Spleen (tissue), 7 donors: ENCODE measurements around the gene OR1A1.

Experiments
- POLR2A ChIP-seq, 3 donors: fragments of 450-650 bp; IDR thresholded peaks; one replicate each; pipeline ENCODE4 v1.5.1; 2017; ENCODE audit warnings: antibody characterized with exemption in 3 of 3, mild to moderate bottlenecking in 1 of 3
- POLR2AphosphoS5 ChIP-seq, 3 donors: sonication (generic); formaldehyde crosslinking; IDR thresholded peaks; one replicate each; pipeline ENCODE4 v1.5.1; 2017; ENCODE audit warnings: antibody characterized with exemption in 3 of 3
- TF ChIP-seq, protein P1 (sequence below), 11 experiments: fragments of 200-600 bp in 7 of 11; fragments of 450-650 bp in 4 of 11; sonication (generic) in 4 of 11; IDR thresholded peaks in 8 of 11; conservative IDR thresholded peaks in 3 of 11; 1 replicate in 7 of 11; 2 replicates in 4 of 11; pipeline versions ENCODE4 v1.4.0 to v1.8.0; 2016 to 2021; ENCODE audit warnings: antibody characterized with exemption in 11 of 11, inconsistent platforms in 4 of 11, mild to moderate bottlenecking in 1 of 11
- donor health status: DM: no; HTN: no; CAD: no; lungs with moderate emphysema.
- donor health status: DM: no; HTN: no; CAD: no.
- donor health status: DM: no; HTN: no; CAD: no.

- TF ChIP-seq, protein P1, sequence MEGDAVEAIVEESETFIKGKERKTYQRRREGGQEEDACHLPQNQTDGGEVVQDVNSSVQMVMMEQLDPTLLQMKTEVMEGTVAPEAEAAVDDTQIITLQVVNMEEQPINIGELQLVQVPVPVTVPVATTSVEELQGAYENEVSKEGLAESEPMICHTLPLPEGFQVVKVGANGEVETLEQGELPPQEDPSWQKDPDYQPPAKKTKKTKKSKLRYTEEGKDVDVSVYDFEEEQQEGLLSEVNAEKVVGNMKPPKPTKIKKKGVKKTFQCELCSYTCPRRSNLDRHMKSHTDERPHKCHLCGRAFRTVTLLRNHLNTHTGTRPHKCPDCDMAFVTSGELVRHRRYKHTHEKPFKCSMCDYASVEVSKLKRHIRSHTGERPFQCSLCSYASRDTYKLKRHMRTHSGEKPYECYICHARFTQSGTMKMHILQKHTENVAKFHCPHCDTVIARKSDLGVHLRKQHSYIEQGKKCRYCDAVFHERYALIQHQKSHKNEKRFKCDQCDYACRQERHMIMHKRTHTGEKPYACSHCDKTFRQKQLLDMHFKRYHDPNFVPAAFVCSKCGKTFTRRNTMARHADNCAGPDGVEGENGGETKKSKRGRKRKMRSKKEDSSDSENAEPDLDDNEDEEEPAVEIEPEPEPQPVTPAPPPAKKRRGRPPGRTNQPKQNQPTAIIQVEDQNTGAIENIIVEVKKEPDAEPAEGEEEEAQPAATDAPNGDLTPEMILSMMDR (IDR thresholded peaks at IDR 0.05 in 8 of 11, conservative IDR thresholded peaks at IDR 0.05 in 3 of 11): no peak
- TF ChIP-seq POLR2A (IDR thresholded peaks at IDR 0.05) (no peak), POLR2AphosphoS5 (IDR thresholded peaks at IDR 0.05) (no peak)
Observed at GRCh38 chr17:3213001-3213400, 5.5 kb downstream of the OR1A1 start.
